ENCODE measurements around the gene SCIN. TPM values are rescaled to one million over a fixed set of nuclear protein-coding genes. Genes with fewer than 3 reads are reported as not detected.

Gene SCIN
- total RNA-seq, 2 experiments from 2014 or later = not detected

DNA sequence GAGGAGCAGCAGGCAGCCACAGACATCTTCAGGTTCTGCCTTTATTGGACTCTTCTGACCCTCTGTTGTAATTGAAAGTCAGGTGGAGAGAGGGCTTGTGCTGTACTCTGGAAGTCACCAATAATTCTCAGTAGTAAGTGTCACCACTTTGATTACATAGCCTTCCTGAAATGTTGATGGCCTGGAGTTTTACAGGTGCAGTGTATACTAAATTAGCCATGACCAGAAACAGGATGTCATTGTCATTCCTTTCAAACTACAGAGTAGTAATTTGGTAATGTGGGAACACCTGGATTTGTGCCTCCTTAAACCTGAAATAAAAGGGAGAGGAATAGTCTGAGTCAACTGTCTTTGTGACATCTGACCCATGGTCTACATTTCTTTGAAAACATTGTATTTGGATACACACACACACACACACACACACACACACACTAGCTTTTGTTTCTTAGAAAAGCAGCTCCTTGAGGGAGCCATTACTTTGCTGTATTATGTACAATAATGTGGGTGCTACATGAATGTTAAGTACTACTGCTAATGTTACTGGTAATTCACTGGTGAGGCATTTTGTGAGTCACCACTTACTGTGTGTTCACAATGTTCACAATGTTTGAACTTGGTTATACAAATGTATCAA lies 136.5 kb downstream of the SCIN start:
- Histone ChIP-seq H3K4me1 (ENCODE audit: insufficient read depth, low read length, poor library complexity, severe bottlenecking) (no peaks in the 10 kb centered on the region), H2AFZ (ENCODE audit: low read length) (no peak overlapping the region), H3K9me3 (ENCODE audit: low read length) (no peaks in the 10 kb centered on the region), H3K4me3 (ENCODE audit: low read depth, low read length, poor library complexity, severe bottlenecking) (no peak overlapping the region), H4K20me1 (ENCODE audit: insufficient read depth, low read length) (no peaks in the 10 kb centered on the region), H3K27ac (ENCODE audit: low read depth, low read length, poor library complexity, severe bottlenecking) (no peak overlapping the region), H3K79me2 (ENCODE audit: insufficient read depth, low read depth, low read length) (no peaks in the 10 kb centered on the region), H3K36me3 (ENCODE audit: insufficient read depth, low read length) (no peaks in the 10 kb centered on the region), H3K9me2 (ENCODE audit: insufficient read depth, low read length) (no peaks in the 10 kb centered on the region), H3K4me2 (ENCODE audit: low read length) (no peak overlapping the region)
- ChIA-PET CTCF (ENCODE audit: unreplicated experiment) (no interaction called here), POLR2A (interaction anchor here (0.6 kb wide), 1 partner anchor 461 kb away, joined by 3 read pairs; no protein-coding TSS in a partner anchor)
- BruUV-seq (replicated peaks) = no TSS peak
- TF ChIP-seq, protein P1, sequence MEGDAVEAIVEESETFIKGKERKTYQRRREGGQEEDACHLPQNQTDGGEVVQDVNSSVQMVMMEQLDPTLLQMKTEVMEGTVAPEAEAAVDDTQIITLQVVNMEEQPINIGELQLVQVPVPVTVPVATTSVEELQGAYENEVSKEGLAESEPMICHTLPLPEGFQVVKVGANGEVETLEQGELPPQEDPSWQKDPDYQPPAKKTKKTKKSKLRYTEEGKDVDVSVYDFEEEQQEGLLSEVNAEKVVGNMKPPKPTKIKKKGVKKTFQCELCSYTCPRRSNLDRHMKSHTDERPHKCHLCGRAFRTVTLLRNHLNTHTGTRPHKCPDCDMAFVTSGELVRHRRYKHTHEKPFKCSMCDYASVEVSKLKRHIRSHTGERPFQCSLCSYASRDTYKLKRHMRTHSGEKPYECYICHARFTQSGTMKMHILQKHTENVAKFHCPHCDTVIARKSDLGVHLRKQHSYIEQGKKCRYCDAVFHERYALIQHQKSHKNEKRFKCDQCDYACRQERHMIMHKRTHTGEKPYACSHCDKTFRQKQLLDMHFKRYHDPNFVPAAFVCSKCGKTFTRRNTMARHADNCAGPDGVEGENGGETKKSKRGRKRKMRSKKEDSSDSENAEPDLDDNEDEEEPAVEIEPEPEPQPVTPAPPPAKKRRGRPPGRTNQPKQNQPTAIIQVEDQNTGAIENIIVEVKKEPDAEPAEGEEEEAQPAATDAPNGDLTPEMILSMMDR (conservative IDR thresholded peaks at IDR 0.05; ENCODE audit: low read length) = no peak
- no peak for TF ChIP-seq EZH2phosphoT487 (IDR thresholded peaks at IDR 0.05; ENCODE audit: borderline replicate concordance, low read depth, low read length)
- intact Hi-C loops (cut with micrococcal nuclease; ENCODE audit: unreplicated experiment) = no loop called here
- DNase-seq (ENCODE audit: low spot score) = no peak

GRCh38 chr7:12708314-12708713 lies 137.8 kb downstream of the SCIN start:
- intact Hi-C loops (cut with micrococcal nuclease; ENCODE audit: unreplicated experiment) = no loop called here
- Histone ChIP-seq H3K9me3 (ENCODE audit: low read length) (no peaks in the 10 kb centered on the region), H3K4me1 (ENCODE audit: insufficient read depth, low read length, poor library complexity, severe bottlenecking) (no peaks in the 10 kb centered on the region), H2AFZ (ENCODE audit: low read length) (no peak overlapping the region), H3K4me2 (ENCODE audit: low read length) (no peak overlapping the region), H3K9me2 (ENCODE audit: insufficient read depth, low read length) (no peaks in the 10 kb centered on the region), H3K27ac (ENCODE audit: low read depth, low read length, poor library complexity, severe bottlenecking) (no peak overlapping the region), H3K79me2 (ENCODE audit: insufficient read depth, low read depth, low read length) (no peaks in the 10 kb centered on the region), H3K4me3 (ENCODE audit: low read depth, low read length, poor library complexity, severe bottlenecking) (no peak overlapping the region), H4K20me1 (ENCODE audit: insufficient read depth, low read length) (peaks cover 3% of the 10 kb centered on the region; the same call in 1 of the 2 replicates), H3K36me3 (ENCODE audit: insufficient read depth, low read length) (no peaks in the 10 kb centered on the region)
- DNase-seq (ENCODE audit: low spot score) = no peak
- ChIA-PET CTCF (ENCODE audit: unreplicated experiment) (no interaction called here), POLR2A (no interaction called here)
- TF ChIP-seq EZH2phosphoT487 (IDR thresholded peaks at IDR 0.05; ENCODE audit: borderline replicate concordance, low read depth, low read length) = no peak
- TF ChIP-seq, protein P1 (conservative IDR thresholded peaks at IDR 0.05; ENCODE audit: low read length) = no peak
- BruUV-seq (replicated peaks) = no TSS peak

Small RNAs within 50 kb of the gene (small RNA-seq; reads per million reads assigned to genes)
- not detected for gene RF00264

Other genes with a start within 250 kb of the SCIN start
- gene VWDE, start 166.9 kb upstream of the SCIN start, total RNA-seq (2014; rRNA removed; shearing (Covaris generic)) = not detected in 2 replicates
- gene VWDE, start 166.9 kb upstream of the SCIN start, total RNA-seq (2022) = not detected in 2 replicates
- 5.5 and 7.4 TPM in 2 replicates for gene ARL4A, start 116.9 kb downstream of the SCIN start, total RNA-seq (2014; rRNA removed; shearing (Covaris generic))
- gene ARL4A, start 116.9 kb downstream of the SCIN start, total RNA-seq (2022) = 10.1 and 13.1 TPM in 2 replicates